ENCODE measurements around the gene PYM1. TPM values are rescaled to one million over a fixed set of nuclear protein-coding genes. Genes with fewer than 3 reads are reported as not detected.

The PYM1 gene
- total and polyA plus RNA-seq, 2 of the 13 experiments (the other 11 are each of a cell fraction or from before 2014, with no cell fraction given), result 44.0 to 51.8 TPM

DNA sequence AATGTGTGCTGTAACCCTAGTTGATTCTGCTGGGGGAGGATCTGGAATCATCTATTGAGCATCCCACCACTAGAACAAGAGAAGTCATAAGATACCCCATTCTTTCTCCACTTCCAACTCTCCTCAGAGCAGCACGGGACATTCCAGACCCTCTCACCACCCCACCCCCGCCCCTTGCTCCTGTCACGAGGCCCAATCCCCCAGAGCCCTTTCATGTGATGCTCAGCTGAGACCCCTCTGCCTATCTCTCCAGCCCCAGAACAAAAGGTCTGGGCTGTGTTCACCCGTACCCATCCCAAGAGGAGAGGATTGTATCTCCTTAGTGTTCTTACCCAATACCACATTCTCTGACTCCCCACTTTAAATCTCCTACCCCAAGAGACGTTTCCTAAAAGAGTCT is 37.5 kb upstream of the PYM1 start:
- Histone ChIP-seq H3K9ac (ENCODE audit: insufficient read depth, low read depth, low read length) (no peak overlapping the region), H3K27me3 (ENCODE audit: control insufficient read depth in 1 of 2, insufficient read depth in 2 of 2, low read length in 2 of 2) (no peaks in the 10 kb centered on the region), H3K4me1 (ENCODE audit: insufficient read depth, low read length) (peaks cover 25% of the 10 kb centered on the region), H3K4me2 (ENCODE audit: low read depth, low read length) (no peak overlapping the region), H3K9me3 (ENCODE audit: low read length) (no peaks in the 10 kb centered on the region), H4K20me1 (ENCODE audit: insufficient read depth, low read length) (no peaks in the 10 kb centered on the region), H3K27ac (ENCODE audit: extremely low read length, insufficient read depth, low read length) (no peak overlapping the region), H3K79me2 (ENCODE audit: insufficient read depth, low read length) (peaks cover 15% of the 10 kb centered on the region), H3K4me3 (replicated peaks in 1 of 3; ENCODE audit: insufficient read depth in 1 of 3, low read depth in 2 of 3, low read length in 3 of 3) (no peak overlapping the region), H3K36me3 (replicated peaks in 1 of 2; ENCODE audit: control insufficient read depth in 1 of 2, insufficient read depth in 2 of 2, low read length in 2 of 2) (peaks cover 0 to 13% of the 10 kb centered on the region in 2 experiments; a peak in 4 of 5 replicates), H2AFZ (ENCODE audit: low read length) (no peak overlapping the region)
- BruUV-seq (replicated peaks), result no TSS peak
- 40% methylated on average over 5 of the region's 5 CpGs for WGBS (ENCODE audit: low lambda C conversion rate)
- FAIRE-seq, result no peak
- ATAC-seq, result no peak
- intact Hi-C loops (cut with micrococcal nuclease; ENCODE audit: unreplicated experiment) (no loop called here), in situ Hi-C loops (cut with HindIII; ENCODE audit: extremely low pct_ligation_motif_present, low pct_unique_long_range_greater_than_20kb) (no loop called here)
- ChIA-PET POLR2A (no interaction called here), CTCF (ENCODE audit: low intra/inter-chr PET ratio, low total read pairs) (no interaction called here)
- DNase-seq (ENCODE audit: low spot score), result no peak
- TF ChIP-seq SP1 (IDR thresholded peaks at IDR 0.05) (no peak), SP1 (CRISPR knock-in tag; IDR thresholded peaks at IDR 0.05) (no peak), ZNF225 (CRISPR knock-in tag; IDR thresholded peaks at IDR 0.05) (no peak), ZNF678 (CRISPR knock-in tag; IDR thresholded peaks at IDR 0.05) (no peak), GPN1 (CRISPR knock-in tag; IDR thresholded peaks at IDR 0.05; ENCODE audit: borderline replicate concordance) (no peak), CCAR2 (optimal IDR thresholded peaks at IDR 0.05; ENCODE audit: low read depth, low read length) (no peak), REL (CRISPR knock-in tag; conservative IDR thresholded peaks at IDR 0.05) (no peak), ZNF776 (CRISPR knock-in tag; IDR thresholded peaks at IDR 0.05) (no peak)
- TF ChIP-seq, protein P1, sequence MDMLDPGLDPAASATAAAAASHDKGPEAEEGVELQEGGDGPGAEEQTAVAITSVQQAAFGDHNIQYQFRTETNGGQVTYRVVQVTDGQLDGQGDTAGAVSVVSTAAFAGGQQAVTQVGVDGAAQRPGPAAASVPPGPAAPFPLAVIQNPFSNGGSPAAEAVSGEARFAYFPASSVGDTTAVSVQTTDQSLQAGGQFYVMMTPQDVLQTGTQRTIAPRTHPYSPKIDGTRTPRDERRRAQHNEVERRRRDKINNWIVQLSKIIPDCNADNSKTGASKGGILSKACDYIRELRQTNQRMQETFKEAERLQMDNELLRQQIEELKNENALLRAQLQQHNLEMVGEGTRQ (IDR thresholded peaks at IDR 0.05; ENCODE audit: low read depth, low read length), result no peak
- TF ChIP-seq, protein P1 (CRISPR knock-in tag; IDR thresholded peaks at IDR 0.05; ENCODE audit: borderline replicate concordance), result no peak

Data from HepG2 (cell line).